ELF-1 (cell line): ENCODE data around the gene ERC2.
"Not testable (repeated sequence)": the region's sequence is repeated elsewhere in the genome, so short reads cannot be mapped to it uniquely, and the experiment has no call there.

Experiments
- DNase-seq: peaks from one replicate; pipeline ENCODE4 v3.0.0-alpha.2; 2016; ENCODE audit warnings: low read depth, low spot score

ERC2 gene

DNA sequence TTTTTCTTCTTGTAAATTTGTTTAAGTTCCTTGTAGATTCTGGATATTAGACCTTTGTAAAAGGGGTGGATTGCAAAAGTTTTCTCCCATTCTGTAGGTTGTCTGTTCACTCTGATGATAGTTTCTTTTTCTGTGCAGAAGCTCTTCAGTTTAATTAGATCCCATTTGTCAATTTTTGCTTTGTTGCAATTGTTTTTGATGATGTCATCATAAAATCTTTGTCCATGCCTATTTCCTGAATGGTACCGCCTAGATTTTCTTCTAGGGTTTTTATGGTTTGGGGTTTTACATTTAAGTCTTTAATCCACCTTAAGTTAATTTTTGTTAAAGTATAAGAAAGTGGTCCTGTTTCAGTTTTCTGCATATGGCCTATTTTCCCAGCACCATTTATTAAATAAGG lies 401.9 kb downstream of the ERC2 start:
- not testable (repeated sequence) for DNase-seq

- DNase-seq = no peak
Observed at GRCh38 chr3:56064684-56065083, 403.6 kb downstream of the ERC2 start.

GRCh38 chr3:56061279-56061626 lies 407.0 kb downstream of the ERC2 start:
- DNase-seq = no peak

DNA sequence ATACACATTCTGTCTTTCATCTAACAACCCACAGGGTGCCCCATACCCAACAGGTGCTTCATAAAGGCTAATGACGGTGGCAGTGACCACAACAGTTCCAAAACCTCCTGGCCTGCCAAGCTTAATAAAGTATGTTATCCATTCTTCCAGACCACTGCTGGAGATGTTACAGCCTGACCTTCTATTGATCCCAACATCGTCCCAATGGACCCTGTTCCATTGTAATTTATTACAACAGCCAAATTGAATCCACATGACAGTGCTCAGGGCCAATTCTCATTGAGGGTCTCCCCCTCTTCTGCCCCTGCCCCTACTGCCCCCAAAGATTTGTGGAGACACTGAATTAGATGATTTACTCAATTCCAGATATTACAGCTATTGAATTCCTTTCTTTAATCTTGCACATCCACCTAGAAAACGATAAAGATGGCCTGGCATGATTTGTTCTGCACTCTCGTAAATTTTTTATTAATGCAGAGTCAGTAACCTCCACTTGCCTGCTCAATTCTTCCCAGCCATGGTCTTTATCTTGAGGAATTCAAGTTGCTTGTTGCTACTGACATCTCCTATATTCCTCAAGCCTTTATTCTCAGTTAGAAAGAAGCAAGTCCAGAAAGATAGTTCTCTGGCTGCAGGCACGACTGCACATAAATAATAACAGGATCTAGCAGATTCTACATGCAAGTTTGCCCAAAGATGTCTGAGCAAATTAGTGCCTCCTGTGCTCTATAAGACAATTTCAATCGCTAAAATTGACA lies 407.6 kb downstream of the ERC2 start:
- no peak for DNase-seq

DNA sequence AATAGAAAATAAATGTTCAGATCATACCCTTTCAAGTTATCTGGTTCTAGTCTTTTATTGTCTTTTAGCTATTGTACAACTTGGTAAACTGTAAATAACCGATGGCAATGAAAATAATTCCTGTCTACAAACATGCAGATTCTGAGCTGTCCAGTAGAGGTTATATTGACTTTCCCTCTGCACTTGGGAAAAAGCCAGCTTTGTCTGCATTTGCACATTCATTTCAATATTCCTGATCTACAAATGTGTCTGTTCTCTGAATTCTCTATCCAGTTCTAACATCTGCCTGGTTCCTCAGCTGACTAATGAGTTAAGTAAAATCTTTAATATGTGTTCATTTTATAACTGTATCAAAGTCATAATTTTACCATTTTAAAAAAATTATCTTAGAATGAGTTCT lies 408.5 kb downstream of the ERC2 start:
- no peak for DNase-seq

DNA sequence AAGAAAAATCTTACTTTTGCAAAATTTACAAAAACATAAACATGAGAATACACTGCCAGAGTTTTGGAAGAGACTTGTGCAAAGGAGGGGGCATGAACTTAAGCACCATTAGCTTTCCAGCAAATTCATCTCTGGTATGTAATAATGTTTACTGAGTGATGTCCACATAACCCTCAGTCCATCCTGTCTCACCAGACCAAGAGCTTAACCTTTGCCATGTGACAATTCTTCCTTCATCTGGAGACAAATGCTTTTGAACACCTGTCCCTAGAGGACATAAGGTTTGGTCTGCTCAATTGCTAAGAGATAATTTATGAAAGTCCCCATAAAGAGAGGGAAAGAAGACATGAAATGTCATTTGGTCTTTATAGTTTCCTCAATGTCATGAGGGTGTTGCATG lies 412.3 kb downstream of the ERC2 start:
- DNase-seq = no peak

DNA sequence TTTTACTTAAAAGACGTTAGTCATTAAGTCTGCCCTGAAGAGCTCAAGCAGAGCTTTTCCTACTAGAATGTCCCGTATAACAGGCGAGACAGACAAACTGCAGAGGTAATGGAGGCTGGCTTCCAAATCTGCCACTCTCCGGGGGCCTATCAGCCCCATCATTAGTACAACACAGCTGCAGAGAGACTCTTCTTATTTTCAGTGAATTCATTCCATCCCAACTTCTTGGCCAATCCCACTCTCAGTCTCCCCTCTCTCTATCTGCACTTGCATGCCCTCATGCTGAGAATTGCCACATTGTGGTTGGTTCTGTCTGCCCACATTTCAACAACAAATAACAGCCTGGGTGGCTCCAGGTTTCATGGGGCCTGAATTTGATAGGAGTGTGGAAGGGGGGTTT lies 412.7 kb downstream of the ERC2 start:
- no peak for DNase-seq

- DNase-seq = peak; percentile 54
Observed at GRCh38 chr3:56054844-56055243, 413.4 kb downstream of the ERC2 start.

DNA sequence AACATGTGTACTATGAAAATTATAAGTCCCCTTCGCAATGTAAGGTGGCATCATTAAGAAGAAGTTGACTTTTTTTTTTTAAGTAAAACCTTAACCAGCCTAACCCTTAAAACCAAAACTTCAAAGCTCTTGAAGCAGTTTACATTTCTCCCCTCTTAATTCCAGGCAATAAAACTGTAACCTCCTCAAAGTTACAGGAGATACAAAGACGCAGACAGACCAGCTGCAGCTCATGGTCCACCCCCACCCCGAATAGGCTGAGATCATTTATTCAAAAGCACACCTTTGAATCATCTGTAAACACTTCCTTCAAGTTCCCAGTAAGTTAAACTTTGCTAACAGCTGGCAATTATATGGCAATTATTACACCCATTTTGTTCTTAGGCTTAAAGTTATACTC lies 414.5 kb downstream of the ERC2 start:
- no peak for DNase-seq

DNA sequence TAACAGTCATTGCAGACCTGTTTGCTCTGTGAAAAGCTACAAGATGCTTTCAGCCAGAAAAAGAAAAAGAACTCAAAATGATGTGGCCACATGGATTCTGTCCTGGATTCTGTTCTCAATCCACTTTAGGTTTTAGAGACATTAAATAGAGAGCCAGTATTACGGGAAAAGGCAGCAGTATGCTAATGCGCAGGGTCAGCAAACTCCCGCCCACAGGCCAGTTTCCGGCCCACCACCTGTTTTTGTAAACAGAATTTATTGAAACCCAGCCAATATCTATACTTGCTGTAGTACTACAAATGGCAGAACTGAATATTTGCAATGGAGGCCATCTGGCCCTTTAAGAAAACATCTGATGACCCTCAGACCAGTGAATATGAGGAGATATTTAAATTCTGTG lies 416.1 kb downstream of the ERC2 start:
- DNase-seq = no peak

DNA sequence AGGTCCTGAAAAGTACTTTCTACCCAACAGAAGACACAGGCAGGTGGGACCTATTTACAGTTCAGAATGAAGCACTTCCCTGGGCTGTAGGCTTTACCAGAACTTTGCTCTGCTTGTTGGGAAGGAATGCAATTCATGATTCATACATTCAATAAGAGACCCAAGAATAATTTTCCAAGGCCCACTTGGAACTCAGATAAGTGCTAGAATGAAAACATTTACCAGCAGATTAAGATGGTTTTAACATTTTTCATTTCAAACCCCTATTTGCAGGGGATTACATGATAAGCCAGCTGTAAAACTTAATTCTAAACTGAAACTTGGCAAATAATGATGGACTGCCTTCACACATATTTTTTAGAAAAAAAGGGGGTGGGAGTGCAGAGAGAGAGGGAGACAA lies 417.2 kb downstream of the ERC2 start:
- DNase-seq = no peak

- DNase-seq = no peak
Observed at GRCh38 chr3:56048946-56049345, 419.3 kb downstream of the ERC2 start.

DNA sequence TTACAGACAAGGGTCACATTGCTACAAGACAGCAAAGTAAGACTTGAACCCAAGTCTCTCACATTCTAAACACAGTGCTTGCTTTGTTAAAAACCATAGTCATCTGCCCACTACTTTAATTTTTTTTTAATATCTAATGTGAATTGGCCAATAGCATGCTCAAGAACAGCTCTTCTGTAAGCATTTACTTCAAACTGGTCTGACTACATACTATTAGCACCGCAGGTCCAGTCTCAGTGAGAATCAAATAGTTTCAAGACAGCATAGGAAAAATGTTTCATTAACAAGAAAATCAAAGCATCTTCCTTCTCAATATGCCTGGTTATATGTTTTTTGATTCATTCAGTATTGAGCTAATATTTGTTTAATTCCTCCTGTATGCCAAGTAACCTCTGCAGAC lies 419.9 kb downstream of the ERC2 start:
- DNase-seq = no peak

GRCh38 chr3:56042326-56042951 lies 425.8 kb downstream of the ERC2 start:
- DNase-seq = peak; percentile 32

GRCh38 chr3:56025326-56025725 lies 442.9 kb downstream of the ERC2 start:
- no peak for DNase-seq

DNA sequence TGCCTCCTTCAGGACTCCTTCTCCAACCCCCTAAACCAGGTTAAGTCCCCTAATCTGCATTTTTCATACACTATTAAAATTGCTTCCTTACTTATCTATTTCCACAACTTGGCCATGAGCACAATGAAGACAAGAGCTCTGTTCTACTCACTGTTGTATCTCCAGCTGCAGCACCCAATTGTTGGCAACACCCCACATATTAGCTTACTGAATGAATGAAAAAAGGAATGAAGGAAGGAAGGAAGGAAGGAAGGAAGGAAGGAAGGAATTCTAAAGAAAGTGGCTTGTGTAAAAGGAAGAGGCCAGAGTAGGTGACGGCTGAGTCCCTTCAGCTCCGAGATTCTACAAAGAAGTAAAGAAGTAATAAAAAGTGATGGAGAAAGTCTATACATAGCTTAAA lies 444.7 kb downstream of the ERC2 start:
- no peak for DNase-seq

GRCh38 chr3:56022619-56023018 lies 445.6 kb downstream of the ERC2 start:
- no peak for DNase-seq

GRCh38 chr3:56019490-56020146 lies 448.6 kb downstream of the ERC2 start:
- no peak for DNase-seq

DNA sequence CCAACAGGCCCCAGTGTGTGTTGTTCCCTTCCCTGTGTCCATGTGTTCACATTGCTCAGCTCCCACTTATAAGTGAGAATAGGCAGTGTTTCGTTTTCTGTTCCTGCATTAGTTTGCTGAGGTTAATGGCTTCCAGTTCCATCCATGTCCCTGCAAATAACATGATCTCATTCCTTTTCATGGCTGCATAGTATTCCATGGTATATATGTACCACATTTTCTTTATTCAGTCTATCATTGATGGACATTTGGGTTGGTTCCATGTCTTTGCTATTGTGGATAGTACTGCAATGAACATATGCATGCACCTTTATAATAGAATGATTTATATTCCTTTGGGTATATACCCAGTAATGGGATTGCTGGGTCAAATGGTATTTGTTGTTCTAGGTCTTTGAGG lies 452.9 kb downstream of the ERC2 start:
- not testable (repeated sequence) for DNase-seq

DNA sequence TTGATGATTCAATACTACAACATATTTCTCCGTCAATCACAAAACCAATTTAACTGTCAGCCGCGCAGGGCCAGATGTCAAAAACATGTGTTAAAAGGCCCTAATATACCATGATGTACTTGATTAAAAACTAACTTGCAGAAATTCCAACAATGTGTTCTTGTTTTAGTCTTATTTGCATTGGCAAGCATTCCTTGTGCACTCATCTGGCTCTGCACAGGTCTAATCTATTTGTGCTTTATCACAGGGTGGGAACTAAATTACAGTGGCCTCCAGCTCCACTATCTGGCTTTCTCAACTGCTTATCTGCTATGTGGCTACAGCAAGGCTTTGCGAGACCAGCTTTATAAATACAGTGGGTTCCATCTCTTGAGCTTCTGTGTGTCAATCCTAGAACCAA lies 455.5 kb downstream of the ERC2 start:
- no peak for DNase-seq

GRCh38 chr3:56005196-56005805 lies 463.0 kb downstream of the ERC2 start:
- no peak for DNase-seq

GRCh38 chr3:56003129-56003528 lies 465.1 kb downstream of the ERC2 start:
- no peak for DNase-seq

DNA sequence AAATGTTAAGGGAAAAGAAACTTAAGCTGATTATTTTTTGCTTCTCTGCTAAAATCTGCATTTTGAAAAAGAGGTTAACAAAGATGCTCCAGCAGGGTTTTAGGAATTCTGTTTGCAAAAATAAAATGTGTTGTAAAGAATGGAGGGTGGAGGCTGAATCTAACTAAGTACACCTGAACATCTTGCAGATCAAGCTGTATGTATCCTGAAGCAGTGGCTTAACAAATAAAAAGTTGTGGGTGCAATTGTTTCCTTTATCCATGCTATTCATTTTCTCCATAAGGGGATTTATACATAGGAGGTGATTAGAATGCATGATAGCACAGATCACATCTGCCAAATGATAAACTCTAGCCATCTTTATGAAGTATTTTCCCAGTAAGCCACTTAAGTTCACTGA lies 466.3 kb downstream of the ERC2 start:
- DNase-seq = no peak
